Astrocyte (in vitro differentiated cells and primary cell): ENCODE measurements around the gene TSPEAR. TPM values are rescaled to one million over a fixed set of nuclear protein-coding genes. Genes with fewer than 3 reads are reported as not detected.

Experiments used
- DNase-seq: peaks from one replicate; pipeline ENCODE4 v3.0.0-alpha.2; 2010; ENCODE audit warnings: low read depth
- FAIRE-seq: peaks from 2 replicates; lab custom pipeline; 2011; peaks lifted over from hg19 to GRCh38; lab: Jason Lieb, UNC
- H2AFZ ChIP-seq: 2 replicates; pipeline ENCODE4 v1.6.0; 2012; ENCODE audit warnings: low read depth, low read length, inconsistent platforms
- H3K27ac ChIP-seq: 2 replicates; pipeline ENCODE4 v1.5.1; 2011; ENCODE audit warnings: low read depth, low read length, inconsistent platforms
- H3K27me3 ChIP-seq: 2 replicates; pipeline ENCODE4 v1.6.0; 2011; ENCODE audit warnings: low read length, inconsistent platforms; ENCODE audit not compliant: insufficient read depth
- H3K36me3 ChIP-seq: 2 replicates; pipeline ENCODE4 v1.5.1; 2011; ENCODE audit warnings: low read length, inconsistent platforms; ENCODE audit not compliant: insufficient read depth
- H3K4me1 ChIP-seq: 2 replicates; pipeline ENCODE4 v1.5.1; 2011; ENCODE audit warnings: low read length, inconsistent platforms; ENCODE audit not compliant: insufficient read depth
- H3K4me2 ChIP-seq: 2 replicates; pipeline ENCODE4 v1.6.0; 2012; ENCODE audit warnings: low read length, inconsistent platforms
- H3K4me3 ChIP-seq: 2 replicates; pipeline ENCODE4 v1.5.1; 2011; ENCODE audit warnings: low read depth, mild to moderate bottlenecking, low read length, inconsistent platforms; ENCODE audit not compliant: insufficient read depth
- H3K79me2 ChIP-seq: 2 replicates; pipeline ENCODE4 v1.6.0; 2012; ENCODE audit warnings: mild to moderate bottlenecking, low read length, inconsistent platforms; ENCODE audit not compliant: insufficient read depth
- H3K9ac ChIP-seq: 2 replicates; pipeline ENCODE4 v1.6.0; 2012; ENCODE audit warnings: mild to moderate bottlenecking, low read length, inconsistent platforms
- H3K9me3 ChIP-seq: 2 replicates; pipeline ENCODE4 v1.5.1; 2012; ENCODE audit warnings: low read depth, mild to moderate bottlenecking, low read length, inconsistent platforms; ENCODE audit not compliant: insufficient read depth
- H4K20me1 ChIP-seq: 2 replicates; pipeline ENCODE4 v1.6.0; 2012; ENCODE audit warnings: low read length, inconsistent platforms; ENCODE audit not compliant: insufficient read depth
- H3K27ac Mint-ChIP-seq: one replicate; pipeline ENCODE4 v1.8.0; 2021; ENCODE audit warnings: mild to moderate bottlenecking, mixed read lengths; ENCODE audit not compliant: unreplicated experiment
- H3K27me3 Mint-ChIP-seq: one replicate; pipeline ENCODE4 v1.8.0; 2021; ENCODE audit warnings: low read depth, mixed read lengths; ENCODE audit not compliant: unreplicated experiment
- H3K36me3 Mint-ChIP-seq: one replicate; pipeline ENCODE4 v1.8.0; 2021; ENCODE audit warnings: low read depth, mixed read lengths; ENCODE audit not compliant: unreplicated experiment
- H3K4me1 Mint-ChIP-seq: one replicate; pipeline ENCODE4 v1.8.0; 2021; ENCODE audit warnings: low read depth, mixed read lengths; ENCODE audit not compliant: unreplicated experiment
- H3K4me3 Mint-ChIP-seq: one replicate; pipeline ENCODE4 v1.8.0; 2021; ENCODE audit warnings: mild to moderate bottlenecking, moderate library complexity, mixed read lengths; ENCODE audit not compliant: unreplicated experiment
- H3K9me3 Mint-ChIP-seq: one replicate; pipeline ENCODE4 v1.8.0; 2021; ENCODE audit warnings: mild to moderate bottlenecking, mixed read lengths; ENCODE audit not compliant: unreplicated experiment
- CTCF ChIP-seq: IDR thresholded peaks from 2 replicates; pipeline ENCODE4 v1.5.1; 2011; ENCODE audit warnings: low read depth, mild to moderate bottlenecking, inconsistent platforms, low read length, moderate library complexity; ENCODE audit not compliant: insufficient read depth
- EZH2 ChIP-seq: IDR thresholded peaks from 2 replicates; pipeline ENCODE4 v1.6.1; 2012; ENCODE audit warnings: mild to moderate bottlenecking, low read length, inconsistent platforms; ENCODE audit not compliant: insufficient read depth
- total RNA-seq: library from RNA; stranded (reverse); gene quantifications from 2 replicates; pipeline ENCODE4 v1.2.1, GENCODE V29; 2021

The TSPEAR gene
- total RNA-seq, 1 donor from 2014 or later = not detected

- Histone ChIP-seq H3K9me3 (no peaks in the 10 kb centered on the region), H3K79me2 (no peaks in the 10 kb centered on the region), H3K36me3 (no peaks in the 10 kb centered on the region), H3K27ac (no peak overlapping the region), H3K4me3 (no peak overlapping the region), H3K4me1 (no peaks in the 10 kb centered on the region), H3K4me2 (no peak overlapping the region), H3K27me3 (peaks cover 5% of the 10 kb centered on the region), H3K9ac (no peak overlapping the region), H4K20me1 (no peaks in the 10 kb centered on the region), H2AFZ (no peak overlapping the region)
- DNase-seq (no peak), FAIRE-seq (no peak)
- H3K9me3 Mint-ChIP-seq = peaks cover 8% of the 10 kb centered on the region
- no peak for TF ChIP-seq EZH2
- TF ChIP-seq CTCF = no peak
- H3K4me3 Mint-ChIP-seq = no peak overlapping the region
- H3K36me3 Mint-ChIP-seq = no peaks in the 10 kb centered on the region
- peaks cover 25% of the 10 kb centered on the region for H3K27me3 Mint-ChIP-seq
- no peaks in the 10 kb centered on the region for H3K4me1 Mint-ChIP-seq
- no peak overlapping the region for H3K27ac Mint-ChIP-seq
These were observed 153.7 kb downstream of the TSPEAR start for GRCh38 chr21:44557491-44558328.

- DNase-seq = no peak
- H3K4me3 Mint-ChIP-seq = no peak overlapping the region
- Histone ChIP-seq H3K27ac (no peak overlapping the region), H2AFZ (no peak overlapping the region), H3K36me3 (no peaks in the 10 kb centered on the region), H3K9ac (no peak overlapping the region), H3K4me2 (no peak overlapping the region), H3K9me3 (no peaks in the 10 kb centered on the region), H3K79me2 (no peaks in the 10 kb centered on the region), H3K4me3 (no peak overlapping the region), H4K20me1 (no peaks in the 10 kb centered on the region), H3K27me3 (peaks cover 5% of the 10 kb centered on the region), H3K4me1 (no peaks in the 10 kb centered on the region)
- no peaks in the 10 kb centered on the region for H3K4me1 Mint-ChIP-seq
- TF ChIP-seq EZH2 (no peak), CTCF (no peak)
- peaks cover 25% of the 10 kb centered on the region for H3K27me3 Mint-ChIP-seq
- no peak overlapping the region for H3K27ac Mint-ChIP-seq
- peaks cover 6% of the 10 kb centered on the region for H3K9me3 Mint-ChIP-seq
- no peaks in the 10 kb centered on the region for H3K36me3 Mint-ChIP-seq
- no peak for FAIRE-seq
These were observed 154.5 kb downstream of the TSPEAR start for GRCh38 chr21:44556879-44557278.

GRCh38 chr21:44555200-44555875 is 156.0 kb downstream of the TSPEAR start:
- peaks cover 5% of the 10 kb centered on the region for H3K27me3 ChIP-seq
- no peak for FAIRE-seq
- H3K27ac Mint-ChIP-seq = no peak overlapping the region

More at GRCh38 chr21:44555200-44555875, 156.0 kb downstream of the TSPEAR start:
- Histone ChIP-seq H3K27ac (no peak overlapping the region), H3K4me2 (no peak overlapping the region), H3K4me1 (no peaks in the 10 kb centered on the region), H3K4me3 (no peak overlapping the region), H3K9ac (no peak overlapping the region), H4K20me1 (no peaks in the 10 kb centered on the region), H3K9me3 (no peaks in the 10 kb centered on the region), H3K79me2 (no peaks in the 10 kb centered on the region), H2AFZ (no peak overlapping the region), H3K36me3 (no peaks in the 10 kb centered on the region)
- TF ChIP-seq EZH2 (no peak), CTCF (no peak)
- H3K36me3 Mint-ChIP-seq = no peaks in the 10 kb centered on the region
- DNase-seq = no peak
- peaks cover 25% of the 10 kb centered on the region for H3K27me3 Mint-ChIP-seq
- H3K4me1 Mint-ChIP-seq = no peaks in the 10 kb centered on the region
- peaks cover under 1% of the 10 kb centered on the region for H3K9me3 Mint-ChIP-seq
- no peak overlapping the region for H3K4me3 Mint-ChIP-seq
